Effector memory CD4-positive, alpha-beta T cell (primary cell): ENCODE results near the gene GPT2.
A peak's percentile ranks its signal among the peaks of the same experiment; 100 is the strongest.

Experiments
- DNase-seq, 3 donors: peaks; one replicate each; pipeline ENCODE4 v3.0.0-alpha.2; 2020
- H3K27ac ChIP-seq: 2 replicates; pipeline ENCODE4 v1.7.0; 2013; ENCODE audit warnings: mild to moderate bottlenecking, low read length, moderate library complexity; ENCODE audit not compliant: insufficient read depth, poor library complexity, severe bottlenecking
- H3K27me3 ChIP-seq: replicated peaks from 2 replicates; pipeline ENCODE4 v1.7.0; 2013; ENCODE audit warnings: mild to moderate bottlenecking, low read length; ENCODE audit not compliant: insufficient read depth, control insufficient read depth, poor library complexity, severe bottlenecking
- H3K36me3 ChIP-seq: 2 replicates; pipeline ENCODE4 v1.7.0; 2013; ENCODE audit warnings: mild to moderate bottlenecking, low read length, moderate library complexity; ENCODE audit not compliant: control insufficient read depth, insufficient read depth
- H3K4me1 ChIP-seq: 2 replicates; pipeline ENCODE4 v1.7.0; 2013; ENCODE audit warnings: low read length, mild to moderate bottlenecking; ENCODE audit not compliant: control insufficient read depth, insufficient read depth, poor library complexity, severe bottlenecking
- H3K4me3 ChIP-seq: 2 replicates; pipeline ENCODE4 v1.7.0; 2013; ENCODE audit warnings: low read length, low read depth, mild to moderate bottlenecking; ENCODE audit not compliant: insufficient read depth, poor library complexity, severe bottlenecking
- H3K9me3 ChIP-seq: 2 replicates; pipeline ENCODE4 v1.7.0; 2013; ENCODE audit warnings: mild to moderate bottlenecking, low read length, moderate library complexity; ENCODE audit not compliant: control insufficient read depth

The GPT2 gene

DNA sequence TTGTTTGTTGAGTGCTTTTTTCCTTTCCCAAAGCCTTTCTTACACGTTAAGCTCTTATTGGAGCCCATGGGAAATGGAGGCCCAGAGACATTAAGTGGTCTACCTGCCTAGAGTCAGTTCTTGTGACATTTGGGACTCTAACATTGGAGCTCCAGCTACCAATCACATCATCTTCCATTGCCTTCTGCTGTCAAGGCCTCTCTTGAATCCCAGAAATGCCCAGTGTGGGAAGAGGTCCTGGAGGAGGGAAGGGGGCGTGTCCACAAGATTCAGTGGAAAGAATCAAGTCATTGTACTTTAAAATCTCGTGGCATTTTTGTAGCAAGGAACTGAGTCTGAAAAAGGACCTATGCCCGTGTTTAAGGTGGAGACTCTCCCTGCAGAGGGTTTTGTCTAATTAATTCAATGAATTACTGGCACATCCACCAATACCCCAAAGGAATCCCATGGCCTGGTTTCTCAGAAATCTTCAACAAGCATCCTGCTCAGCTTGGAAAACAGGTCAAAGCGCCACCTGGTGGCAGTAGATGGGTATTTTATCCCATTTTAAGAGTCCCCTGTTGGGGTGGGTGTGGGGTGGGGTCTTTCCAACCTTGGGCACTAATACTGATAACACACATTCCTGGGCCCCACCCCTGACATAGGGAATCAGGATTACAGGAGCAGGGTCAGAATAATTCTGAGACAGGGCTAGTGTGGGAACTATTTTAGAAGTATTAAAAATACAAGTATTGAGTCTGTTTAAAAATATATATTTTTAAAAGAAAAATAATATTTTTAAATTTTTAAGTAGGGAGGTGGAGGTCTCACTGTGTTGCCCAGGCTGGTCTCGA lies 24.6 kb downstream of the GPT2 start:
- Histone ChIP-seq H3K36me3 (no peaks in the 10 kb centered on the region), H3K4me3 (no peak overlapping the region)
- peak; percentile 22 to 50 (median 22) for DNase-seq

GRCh38 chr16:46911038-46911437 lies 26.9 kb downstream of the GPT2 start:
- Histone ChIP-seq H3K36me3 (no peaks in the 10 kb centered on the region), H3K4me1 (no peaks in the 10 kb centered on the region), H3K27me3 (no peaks in the 10 kb centered on the region), H3K9me3 (no peaks in the 10 kb centered on the region), H3K27ac (no peak overlapping the region), H3K4me3 (no peak overlapping the region)
- no peak for DNase-seq

More for the DNA sequence above, 24.6 kb downstream of the GPT2 start:
- Histone ChIP-seq H3K27ac (no peak overlapping the region), H3K27me3 (no peaks in the 10 kb centered on the region), H3K9me3 (no peaks in the 10 kb centered on the region), H3K4me1 (no peaks in the 10 kb centered on the region)

- Histone ChIP-seq H3K27me3 (no peaks in the 10 kb centered on the region), H3K4me3 (no peak overlapping the region), H3K4me1 (no peaks in the 10 kb centered on the region), H3K36me3 (no peaks in the 10 kb centered on the region), H3K9me3 (no peaks in the 10 kb centered on the region), H3K27ac (no peak overlapping the region)
- no peak for DNase-seq
Observed at GRCh38 chr16:46911650-46912049, 27.5 kb downstream of the GPT2 start.

DNA sequence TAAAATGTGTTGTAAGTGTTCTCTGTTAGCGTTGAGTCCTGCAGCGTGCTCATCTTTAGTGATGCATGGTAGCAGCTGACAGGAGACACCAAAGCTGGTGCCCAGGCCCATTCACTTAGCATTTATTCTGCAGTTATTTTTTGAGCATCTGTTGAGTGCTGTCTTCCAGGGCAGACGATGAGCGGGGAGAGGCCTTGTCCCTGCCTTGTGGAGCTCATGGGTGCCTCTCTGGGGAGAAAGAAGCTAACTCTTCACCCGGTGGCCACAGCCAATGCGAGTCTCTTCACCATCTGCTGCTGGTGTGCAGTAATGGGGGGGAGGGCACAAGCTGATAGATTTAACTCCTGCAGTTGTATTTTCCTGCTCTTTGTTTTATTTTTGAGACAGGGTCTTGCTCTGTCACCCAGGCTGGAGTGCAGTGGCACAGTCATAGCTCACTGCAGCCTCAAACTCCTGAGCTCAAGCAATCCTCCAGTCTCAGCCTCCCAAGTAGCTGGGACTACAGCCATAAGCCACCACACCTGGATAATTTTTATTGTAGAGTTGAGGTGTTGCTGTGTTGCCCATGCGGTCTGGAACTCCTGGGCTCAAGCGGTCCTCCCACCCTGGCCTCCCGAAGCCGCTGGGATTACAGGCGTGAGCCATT lies 30.5 kb downstream of the GPT2 start:
- H3K27ac ChIP-seq: no peak overlapping the region
- no peaks in the 10 kb centered on the region for H3K4me1 ChIP-seq
- DNase-seq: no peak
- no peaks in the 10 kb centered on the region for H3K27me3 ChIP-seq
- H3K9me3 ChIP-seq: no peaks in the 10 kb centered on the region
- no peaks in the 10 kb centered on the region for H3K36me3 ChIP-seq
- H3K4me3 ChIP-seq: no peak overlapping the region

DNA sequence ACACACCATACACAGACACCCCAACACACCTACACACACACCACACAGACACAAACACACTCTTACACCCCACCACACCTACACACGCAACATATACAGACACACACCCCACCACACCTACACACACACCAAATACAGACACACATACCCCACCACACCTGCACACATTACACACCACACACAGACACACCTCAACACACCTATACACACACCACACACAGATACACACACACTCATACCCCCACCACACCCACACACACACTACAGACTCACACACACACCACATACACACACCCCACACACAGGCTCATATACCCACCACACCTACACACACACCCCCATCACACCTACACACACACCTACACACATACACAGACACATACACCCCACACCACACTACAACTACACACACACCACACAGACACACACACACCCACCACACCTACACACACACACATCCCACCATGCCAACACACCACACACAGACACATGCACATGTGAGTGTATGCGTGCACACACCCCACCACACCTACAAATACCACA lies 31.4 kb downstream of the GPT2 start:
- no peak for DNase-seq
- Histone ChIP-seq H3K4me3 (no peak overlapping the region), H3K4me1 (no peaks in the 10 kb centered on the region), H3K36me3 (no peaks in the 10 kb centered on the region), H3K27ac (no peak overlapping the region), H3K27me3 (no peaks in the 10 kb centered on the region), H3K9me3 (no peaks in the 10 kb centered on the region)

DNA sequence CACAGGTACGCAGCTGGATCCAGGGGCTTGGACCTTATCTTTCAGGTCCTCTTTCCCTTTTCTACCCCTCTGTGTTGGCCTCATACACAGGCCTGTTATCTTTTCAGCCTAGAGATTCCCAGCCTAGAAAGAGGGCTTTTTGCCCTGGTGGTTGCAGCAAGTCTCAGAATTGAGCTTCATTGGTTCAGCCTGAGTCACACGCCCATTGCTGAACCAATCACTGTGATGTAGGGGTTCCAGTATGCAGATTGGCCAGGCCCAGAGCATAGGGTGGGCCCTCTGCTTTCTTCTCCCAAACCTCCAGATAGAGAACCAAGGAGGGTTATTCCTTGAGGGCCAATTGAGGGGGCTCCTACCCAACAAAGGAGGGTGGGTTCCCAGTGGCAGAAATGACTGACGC lies 32.8 kb downstream of the GPT2 start:
- H3K27ac ChIP-seq: no peak overlapping the region
- no peaks in the 10 kb centered on the region for H3K9me3 ChIP-seq
- H3K36me3 ChIP-seq: no peaks in the 10 kb centered on the region
- DNase-seq: no peak
- no peaks in the 10 kb centered on the region for H3K27me3 ChIP-seq
- H3K4me1 ChIP-seq: no peaks in the 10 kb centered on the region
- no peak overlapping the region for H3K4me3 ChIP-seq

- H3K9me3 ChIP-seq: no peaks in the 10 kb centered on the region
- no peaks in the 10 kb centered on the region for H3K4me1 ChIP-seq
- no peaks in the 10 kb centered on the region for H3K36me3 ChIP-seq
- H3K27me3 ChIP-seq: no peaks in the 10 kb centered on the region
- no peak for DNase-seq
- H3K4me3 ChIP-seq: no peak overlapping the region
- no peak overlapping the region for H3K27ac ChIP-seq
Observed at GRCh38 chr16:46918400-46918799, 34.2 kb downstream of the GPT2 start.

- H3K36me3 ChIP-seq: no peaks in the 10 kb centered on the region
- no peak overlapping the region for H3K27ac ChIP-seq
- no peaks in the 10 kb centered on the region for H3K9me3 ChIP-seq
- no peak for DNase-seq
- no peak overlapping the region for H3K4me3 ChIP-seq
- no peaks in the 10 kb centered on the region for H3K4me1 ChIP-seq
- no peaks in the 10 kb centered on the region for H3K27me3 ChIP-seq
Observed at GRCh38 chr16:46918905-46919792, 35.0 kb downstream of the GPT2 start.

GRCh38 chr16:46920402-46921068 lies 36.4 kb downstream of the GPT2 start:
- Histone ChIP-seq H3K27ac (no peak overlapping the region), H3K36me3 (no peaks in the 10 kb centered on the region), H3K4me3 (no peak overlapping the region), H3K4me1 (no peaks in the 10 kb centered on the region), H3K9me3 (no peaks in the 10 kb centered on the region), H3K27me3 (no peaks in the 10 kb centered on the region)
- DNase-seq: no peak
